Measurements from ENCODE around the gene TCP11L1.

DNA sequence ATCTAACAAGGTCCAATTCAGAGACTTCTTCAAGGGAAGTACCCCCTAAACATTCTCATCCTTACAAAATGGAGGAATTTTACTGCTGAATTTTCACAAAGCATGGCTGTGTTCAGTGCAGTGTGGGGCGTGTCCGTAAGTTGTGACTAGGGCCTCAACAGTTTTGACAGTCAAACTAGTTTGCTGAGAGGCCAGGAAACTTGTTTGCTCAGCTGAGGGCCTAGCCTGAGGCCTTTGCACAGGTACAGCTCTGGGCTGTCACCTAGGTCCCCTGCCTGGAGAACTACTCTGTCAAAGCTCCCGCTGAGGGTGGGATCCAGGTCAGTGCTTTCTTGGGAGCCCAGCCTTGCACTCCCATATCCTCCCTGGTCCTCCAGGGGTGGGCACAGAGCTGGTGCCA lies 27.9 kb downstream of the TCP11L1 start:
- no peak for TF ChIP-seq EZH2 (IDR thresholded peaks at IDR 0.05; ENCODE audit: low read depth, low read length, severe bottlenecking)
- no peak for TF ChIP-seq CTCF (IDR thresholded peaks at IDR 0.05; ENCODE audit: control extremely low read depth in 1 of 3, insufficient read depth in 1 of 3, low read depth in 1 of 3, low read length in 3 of 3)
- TF ChIP-seq CHD2 (IDR thresholded peaks at IDR 0.05; ENCODE audit: low read length) = no peak
- TF ChIP-seq EP300 (IDR thresholded peaks at IDR 0.05; ENCODE audit: borderline replicate concordance in 1 of 2, low read depth in 2 of 2, low read length in 2 of 2) = no peak
- no peak for TF ChIP-seq POLR2A (IDR thresholded peaks at IDR 0.05; ENCODE audit: control extremely low read depth in 1 of 2, low read depth in 2 of 2, low read length in 2 of 2)
- TF ChIP-seq RAD21 (IDR thresholded peaks at IDR 0.05 in 1 of 2, conservative IDR thresholded peaks at IDR 0.05 in 1 of 2; ENCODE audit: low read depth in 2 of 2, low read length in 2 of 2) = no peak
- no peak for TF ChIP-seq HDAC2 (IDR thresholded peaks at IDR 0.05; ENCODE audit: borderline replicate concordance in 1 of 2, low read depth in 2 of 2, low read length in 2 of 2)
- TF ChIP-seq RFX5 (IDR thresholded peaks at IDR 0.05; ENCODE audit: borderline replicate concordance, low read depth, low read length) = no peak
- TF ChIP-seq KDM5A (IDR thresholded peaks at IDR 0.05; ENCODE audit: low read length) = no peak
